T-cell (primary cell): ENCODE results near the gene TCEAL5. TPM values are rescaled to one million over a fixed set of nuclear protein-coding genes. Genes with fewer than 3 reads are reported as not detected.
A peak's percentile ranks its signal among the peaks of the same experiment; 100 is the strongest.
"Not testable (repeated sequence)": the region's sequence is repeated elsewhere in the genome, so short reads cannot be mapped to it uniquely, and the experiment has no call there.

ENCODE experiments used
- ATAC-seq, 4 experiments: fragments of 200-7000 bp in 3 of 4; fragments of 150-1000 bp in 1 of 4; cut with Tn5 transposase; replicated peaks in 1 of 4; 1 replicate in 3 of 4; 2 replicates in 1 of 4; pipeline ENCODE4 v1.10.0; 2021; ENCODE audit warnings: moderate library complexity in 3 of 4, mild to moderate bottlenecking in 2 of 4, moderate number of reproducible peaks in 1 of 4
- CTCF ChIA-PET, 2 donors: fragments of 300-600 bp; sonication (Branson Sonifier 250); formaldehyde crosslinking; loops; one replicate each; lab custom pipeline; 2022; ENCODE audit warnings: antibody characterized with exemption in 2 of 2; lab: Charles Lee
- POLR2A ChIA-PET, 2 donors: fragments of 300-600 bp; sonication (Branson Sonifier 250); formaldehyde crosslinking; loops; one replicate each; lab custom pipeline; 2022; ENCODE audit warnings: antibody characterized with exemption in 2 of 2; lab: Charles Lee
- DNase-seq, 35 experiments: peaks; one replicate each; pipeline versions ENCODE4 v3.0.0 to v3.0.0-alpha.2; 2013 to 2023
- H3K27ac ChIP-seq: one replicate; pipeline ENCODE4 v1.5.1; 2013; ENCODE audit warnings: low read length
- H3K27me3 ChIP-seq, 2 experiments: replicated peaks in 1 of 2; 1 replicate in 1 of 2; 2 replicates in 1 of 2; pipeline versions ENCODE4 v1.6.1 to v1.7.0; 2013; ENCODE audit warnings: low read length in 1 of 2, mixed read lengths in 1 of 2; ENCODE audit not compliant: control insufficient read depth in 2 of 2, insufficient read depth in 2 of 2; ENCODE audit errors: extremely low read depth in 1 of 2
- H3K36me3 ChIP-seq, 2 donors: 1 replicate in 1 of 2; 2 replicates in 1 of 2; pipeline versions ENCODE4 v1.6.1 to v1.7.0; 2013; ENCODE audit warnings: low read length in 1 of 2; ENCODE audit not compliant: control insufficient read depth in 2 of 2, insufficient read depth in 1 of 2; ENCODE audit errors: extremely low read depth in 1 of 2
- H3K4me1 ChIP-seq, 2 experiments: 1 replicate in 1 of 2; 2 replicates in 1 of 2; pipeline versions ENCODE4 v1.6.1 to v1.7.0; 2013; ENCODE audit warnings: low read length in 2 of 2, mixed read lengths in 1 of 2; ENCODE audit not compliant: insufficient read depth in 2 of 2, control insufficient read depth in 1 of 2; ENCODE audit errors: extremely low read depth in 1 of 2
- H3K4me3 ChIP-seq, 2 donors: 1 replicate in 1 of 2; 2 replicates in 1 of 2; pipeline versions ENCODE4 v1.5.1 to v1.7.0; 2013; ENCODE audit warnings: mild to moderate bottlenecking in 2 of 2, low read length in 1 of 2, moderate library complexity in 1 of 2; ENCODE audit not compliant: control insufficient read depth in 1 of 2; ENCODE audit errors: extremely low read depth in 1 of 2
- H3K9me3 ChIP-seq: 2 replicates; pipeline ENCODE4 v1.7.0; 2013
- H3K27ac Mint-ChIP-seq, 2 donors: one replicate each; pipeline ENCODE4 v1.8.0; 2020 to 2021; ENCODE audit warnings: mild to moderate bottlenecking in 2 of 2, mixed read lengths in 2 of 2
- H3K27me3 Mint-ChIP-seq, 2 donors: one replicate each; pipeline ENCODE4 v1.8.0; 2021 to 2022; ENCODE audit warnings: mixed read lengths in 2 of 2
- H3K36me3 Mint-ChIP-seq: one replicate; pipeline ENCODE4 v1.8.0; 2021; ENCODE audit warnings: mixed read lengths
- H3K4me1 Mint-ChIP-seq, 3 donors: one replicate each; pipeline ENCODE4 v1.8.0; 2020 to 2022; ENCODE audit warnings: mixed read lengths in 3 of 3, mild to moderate bottlenecking in 1 of 3
- H3K4me3 Mint-ChIP-seq, 3 donors: one replicate each; pipeline ENCODE4 v1.8.0; 2020 to 2022; ENCODE audit warnings: mild to moderate bottlenecking in 3 of 3, mixed read lengths in 3 of 3, moderate library complexity in 3 of 3
- H3K9me3 Mint-ChIP-seq, 3 donors: one replicate each; pipeline ENCODE4 v1.8.0; 2020 to 2022; ENCODE audit warnings: mixed read lengths in 3 of 3
- WGBS: methylation state at CpG from one replicate; pipeline ENCODE4 v1.1.5; 2013; ENCODE audit warnings: missing lambda C conversion rate; ENCODE audit not compliant: insufficient coverage; 5-methylcytosine and 5-hydroxymethylcytosine counted together
- total RNA-seq, 35 experiments: library from RNA in 6 of 35; stranded (reverse) in 6 of 35; fragments of 120-200 nt in 1 of 35; gene quantifications; one replicate each; pipeline versions ENCODE4 v1.2.1 to v1.2.4 and lab custom pipeline; 2013 to 2026

Gene TCEAL5
- total RNA-seq, 5 donors from 2014 or later (not counting 1 experiment from before 2014, with no cell fraction given) = not detected

GRCh38 chrX:103248553-103248952 lies 28.0 kb downstream of the TCEAL5 start:
- Histone ChIP-seq H3K4me3 (no peak overlapping the region), H3K9me3 (no peaks in the 10 kb centered on the region), H3K27me3 (no peaks in the 10 kb centered on the region), H3K36me3 (no peaks in the 10 kb centered on the region), H3K27ac (no peak overlapping the region), H3K4me1 (peaks cover 0 to 1% of the 10 kb centered on the region in 2 experiments)
- H3K4me1 Mint-ChIP-seq = peaks cover 3 to 6% (median 4%) of the 10 kb centered on the region in 3 donors
- no peak overlapping the region for H3K27ac Mint-ChIP-seq
- H3K36me3 Mint-ChIP-seq = peaks cover under 1% of the 10 kb centered on the region
- no peak overlapping the region for H3K4me3 Mint-ChIP-seq
- H3K27me3 Mint-ChIP-seq = peaks cover 0 to 13% of the 10 kb centered on the region in 2 donors
- DNase-seq = peak in 1 of 35 experiments; percentile 48
- CTCF ChIA-PET = interaction anchor here (0.6 to 1.1 kb wide), 4 partner anchors 37 to 1323 kb away, joined by 3 to 5 read pairs (median 4); no protein-coding TSS in a partner anchor
- POLR2A ChIA-PET = interaction anchor here in 1 of 2 donors (1.1 kb wide), 1 partner anchor 37 kb away, joined by 3 read pairs; no protein-coding TSS in a partner anchor
- H3K9me3 Mint-ChIP-seq = no peaks in the 10 kb centered on the region
- ATAC-seq = no peak

DNA sequence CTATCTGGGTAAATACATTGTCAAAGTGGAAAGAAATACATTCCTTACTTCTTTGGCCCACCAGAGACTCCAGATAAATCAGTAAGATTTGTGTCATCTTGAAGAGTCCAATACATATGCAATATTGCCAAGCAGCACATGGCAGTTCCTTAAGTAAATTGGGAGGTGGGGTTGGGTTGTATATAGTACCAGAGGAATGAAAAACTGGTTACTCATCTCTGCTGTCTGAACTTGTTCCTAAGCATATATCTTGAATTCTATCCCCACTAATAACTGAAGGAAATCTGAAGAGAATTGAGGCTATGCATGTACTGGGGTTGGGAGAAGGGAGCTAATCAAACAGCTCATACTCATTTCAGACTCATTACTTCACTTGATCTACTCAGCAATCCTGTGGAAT lies 36.4 kb downstream of the TCEAL5 start:
- no peak for DNase-seq
- peaks cover 8 to 14% of the 10 kb centered on the region in 2 donors for H3K27me3 Mint-ChIP-seq
- Histone ChIP-seq H3K4me1 (no peaks in the 10 kb centered on the region), H3K9me3 (no peaks in the 10 kb centered on the region), H3K36me3 (no peaks in the 10 kb centered on the region), H3K27me3 (no peaks in the 10 kb centered on the region), H3K4me3 (no peak overlapping the region), H3K27ac (no peak overlapping the region)
- ChIA-PET POLR2A (interaction anchor here in 1 of 2 donors (0.7 kb wide), 1 partner anchor 9 kb away, joined by 4 read pairs; no protein-coding TSS in a partner anchor), CTCF (no interaction called here)
- H3K9me3 Mint-ChIP-seq = no peaks in the 10 kb centered on the region
- H3K36me3 Mint-ChIP-seq = no peaks in the 10 kb centered on the region
- no peak overlapping the region for H3K27ac Mint-ChIP-seq
- no peaks in the 10 kb centered on the region for H3K4me1 Mint-ChIP-seq
- no peak overlapping the region for H3K4me3 Mint-ChIP-seq
- ATAC-seq = no peak

GRCh38 chrX:103236296-103236695 lies 40.3 kb downstream of the TCEAL5 start:
- no peaks in the 10 kb centered on the region for H3K27me3 ChIP-seq
- ATAC-seq (no peak), DNase-seq (no peak)
- H3K36me3 Mint-ChIP-seq = no peaks in the 10 kb centered on the region
- ChIA-PET CTCF (no interaction called here), POLR2A (interaction anchor here in 1 of 2 donors (0.7 kb wide), 1 partner anchor 31 kb away, joined by 6 read pairs; no protein-coding TSS in a partner anchor)
- H3K36me3 ChIP-seq = no peaks in the 10 kb centered on the region
- no peak overlapping the region for H3K4me3 ChIP-seq
- H3K9me3 Mint-ChIP-seq = no peaks in the 10 kb centered on the region
- H3K4me1 ChIP-seq = no peaks in the 10 kb centered on the region
- no peak overlapping the region for H3K27ac Mint-ChIP-seq
- H3K4me3 Mint-ChIP-seq = no peak overlapping the region
- WGBS = no CpG with 5 or more reads among the region's 1 CpG
- no peaks in the 10 kb centered on the region for H3K4me1 Mint-ChIP-seq
- no peaks in the 10 kb centered on the region for H3K9me3 ChIP-seq
- H3K27me3 Mint-ChIP-seq = peaks cover 0 to 11% of the 10 kb centered on the region in 2 donors
- H3K27ac ChIP-seq = no peak overlapping the region

GRCh38 chrX:103235608-103236007 lies 40.9 kb downstream of the TCEAL5 start:
- H3K36me3 Mint-ChIP-seq, H3K4me1 Mint-ChIP-seq, H3K27me3 ChIP-seq, H3K27ac Mint-ChIP-seq, H3K9me3 ChIP-seq, H3K4me3 ChIP-seq, DNase-seq, H3K27ac ChIP-seq, H3K4me1 ChIP-seq, H3K36me3 ChIP-seq, ATAC-seq, H3K4me3 Mint-ChIP-seq, CTCF ChIA-PET, H3K9me3 Mint-ChIP-seq: not testable (repeated sequence)
- POLR2A ChIA-PET = interaction anchor here in 1 of 2 donors (0.7 kb wide), 1 partner anchor 32 kb away, joined by 6 read pairs; no protein-coding TSS in a partner anchor
- peaks cover 0 to 18% of the 10 kb centered on the region in 2 donors for H3K27me3 Mint-ChIP-seq
- WGBS = no CpG with 5 or more reads among the region's 2 CpGs

GRCh38 chrX:103234869-103235268 lies 41.7 kb downstream of the TCEAL5 start:
- Mint-ChIP-seq H3K36me3 (no peaks in the 10 kb centered on the region), H3K4me3 (no peak overlapping the region), H3K9me3 (no peaks in the 10 kb centered on the region), H3K4me1 (no peaks in the 10 kb centered on the region), H3K27me3 (peaks cover 2 to 23% of the 10 kb centered on the region in 2 donors), H3K27ac (no peak overlapping the region)
- no peak for ATAC-seq
- DNase-seq = no peak
- Histone ChIP-seq H3K4me1 (no peaks in the 10 kb centered on the region), H3K9me3 (no peaks in the 10 kb centered on the region), H3K36me3 (no peaks in the 10 kb centered on the region), H3K27me3 (no peaks in the 10 kb centered on the region), H3K27ac (no peak overlapping the region), H3K4me3 (no peak overlapping the region)
- POLR2A ChIA-PET = no interaction called here
- no CpG with 5 or more reads among the region's 1 CpG for WGBS
- CTCF ChIA-PET = no interaction called here

DNA sequence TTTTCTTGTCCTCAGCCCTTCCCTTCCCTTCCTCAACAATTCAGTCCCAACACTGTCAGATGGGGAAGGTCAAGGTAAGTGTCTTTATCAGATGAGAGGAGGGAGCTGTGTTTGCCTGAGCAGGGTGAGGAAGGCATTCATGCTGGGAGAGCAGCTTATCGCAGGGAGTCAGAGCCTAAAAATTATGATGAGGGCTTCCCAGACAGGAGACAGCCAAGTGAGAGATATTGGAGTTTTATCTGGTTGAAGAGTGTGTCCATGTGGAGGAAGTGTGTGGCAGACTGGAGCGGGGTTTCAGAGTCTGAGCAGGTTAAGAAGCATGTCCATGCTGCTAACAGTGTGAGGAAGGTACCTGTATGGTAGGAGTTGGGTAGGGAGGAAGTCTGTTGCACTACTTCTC lies 43.3 kb downstream of the TCEAL5 start:
- Histone ChIP-seq H3K4me1 (no peaks in the 10 kb centered on the region), H3K27me3 (no peaks in the 10 kb centered on the region), H3K9me3 (no peaks in the 10 kb centered on the region), H3K27ac (no peak overlapping the region), H3K36me3 (no peaks in the 10 kb centered on the region), H3K4me3 (no peak overlapping the region)
- H3K36me3 Mint-ChIP-seq = no peaks in the 10 kb centered on the region
- ChIA-PET CTCF (no interaction called here), POLR2A (no interaction called here)
- no peak for DNase-seq
- no peak overlapping the region for H3K27ac Mint-ChIP-seq
- H3K4me1 Mint-ChIP-seq = no peaks in the 10 kb centered on the region
- H3K27me3 Mint-ChIP-seq = peaks cover 2 to 23% of the 10 kb centered on the region in 2 donors
- ATAC-seq = no peak
- WGBS = 90% methylated on average over 2 of the region's 2 CpGs
- no peaks in the 10 kb centered on the region for H3K9me3 Mint-ChIP-seq
- H3K4me3 Mint-ChIP-seq = no peak overlapping the region

- H3K9me3 Mint-ChIP-seq, ATAC-seq, H3K36me3 ChIP-seq, POLR2A ChIA-PET, H3K27ac Mint-ChIP-seq, CTCF ChIA-PET, H3K9me3 ChIP-seq, H3K4me1 ChIP-seq, DNase-seq, H3K4me1 Mint-ChIP-seq, H3K4me3 ChIP-seq, H3K4me3 Mint-ChIP-seq, H3K27ac ChIP-seq, H3K27me3 ChIP-seq, H3K36me3 Mint-ChIP-seq: not testable (repeated sequence)
- H3K27me3 Mint-ChIP-seq = peaks cover 4 to 33% of the 10 kb centered on the region in 2 donors
- WGBS = no CpG with 5 or more reads among the region's 4 CpGs
Observed at GRCh38 chrX:103225918-103226317, 50.6 kb downstream of the TCEAL5 start.
